H7 (cell line): ENCODE results near the gene ILKAP. TPM values are rescaled to one million over a fixed set of nuclear protein-coding genes. Genes with fewer than 3 reads are reported as not detected.

Source experiments
- DNase-seq: peaks from one replicate; pipeline ENCODE4 v3.0.0; 2012
- H3K27me3 ChIP-seq: 2 replicates; pipeline ENCODE4 v1.6.0; 2011; ENCODE audit warnings: mild to moderate bottlenecking, low read length; ENCODE audit not compliant: control insufficient read depth, insufficient read depth
- H3K36me3 ChIP-seq: replicated peaks from 2 replicates; pipeline ENCODE4 v1.5.1; 2011; ENCODE audit warnings: low read length; ENCODE audit not compliant: control insufficient read depth, insufficient read depth
- H3K4me3 ChIP-seq: 2 replicates; pipeline ENCODE4 v1.5.1; 2011; ENCODE audit warnings: low read depth, mild to moderate bottlenecking, control low read depth, low read length, moderate library complexity; ENCODE audit not compliant: insufficient read depth
- total RNA-seq: library from RNA; depleted of rRNA; stranded (reverse); fragments of >200 nt; shearing (Covaris generic); gene quantifications from 2 replicates; pipeline ENCODE4 v1.2.3, GENCODE V29; 2014; rRNA removed

ILKAP gene
- total RNA-seq, 1 experiment from 2014 or later, result 12.8 TPM

GRCh38 chr2:238120463-238121298 lies 82.8 kb downstream of the ILKAP start:
- Histone ChIP-seq H3K36me3 (no peaks in the 10 kb centered on the region), H3K27me3 (peaks cover 3% of the 10 kb centered on the region; the same call in 1 of the 2 replicates), H3K4me3 (no peak overlapping the region)
- peak; percentile 86 for DNase-seq

Other genes starting within 250 kb of the ILKAP start
- 36.9 and 54.8 TPM in 2 replicates for gene UBE2F, start 236.7 kb downstream of the ILKAP start, total RNA-seq
- gene SCLY, start 142.7 kb downstream of the ILKAP start, total RNA-seq, result 50.6 and 53.0 TPM in 2 replicates
- 0.81 and 1.5 TPM in 2 replicates for gene ESPNL, start 103.4 kb downstream of the ILKAP start, total RNA-seq
- 0.04 and 0.10 TPM in 2 replicates for gene KLHL30, start 65.0 kb downstream of the ILKAP start, total RNA-seq
- gene ERFE, start 44.7 kb downstream of the ILKAP start, total RNA-seq, result 8.8 and 11.2 TPM in 2 replicates
- gene HES6, start 36.3 kb upstream of the ILKAP start, total RNA-seq, result 52.2 and 67.4 TPM in 2 replicates
- 3.6 and 4.8 TPM in 2 replicates for gene PER2, start 84.9 kb upstream of the ILKAP start, total RNA-seq
- 3.9 and 9.5 TPM in 2 replicates for gene TRAF3IP1, start 116.8 kb upstream of the ILKAP start, total RNA-seq
- gene ASB1, start 223.2 kb upstream of the ILKAP start, total RNA-seq, result 23.2 and 26.5 TPM in 2 replicates